Esophagus muscularis mucosa (tissue), 2 donors: ENCODE results near the gene CCBE1.

ENCODE experiments used
- EP300 ChIP-seq: sonication (generic); formaldehyde crosslinking; IDR thresholded peaks from one replicate; pipeline ENCODE4 v1.6.1; 2017; ENCODE audit warnings: antibody characterized with exemption
- POLR2A ChIP-seq: fragments of 450-650 bp; IDR thresholded peaks from one replicate; pipeline ENCODE4 v1.6.1; 2017; ENCODE audit warnings: antibody characterized with exemption, moderate library complexity, mild to moderate bottlenecking, low read depth

DNA sequence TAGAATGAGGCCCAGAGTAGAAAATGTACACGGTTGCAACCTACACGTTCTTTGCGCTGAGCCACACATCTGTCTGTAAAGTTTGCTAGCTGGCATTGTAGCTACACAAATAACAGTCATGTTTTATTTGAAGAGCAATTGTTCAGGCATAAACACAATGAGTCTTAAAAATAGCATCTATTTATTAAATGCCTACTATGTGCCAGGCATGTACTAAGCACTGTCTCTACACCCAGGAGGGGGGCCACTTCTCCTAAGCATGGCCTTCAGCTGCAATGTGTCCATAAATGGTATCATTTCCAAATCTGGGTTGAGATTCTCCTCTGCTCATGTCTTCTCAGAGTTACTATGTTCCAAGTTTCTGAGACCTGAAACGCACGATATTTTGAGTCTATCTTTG is 182.1 kb downstream of the CCBE1 start:
- no peak for TF ChIP-seq POLR2A
- TF ChIP-seq EP300 = no peak
